B cell (primary cell): ENCODE data around the gene VPS13D. TPM values are rescaled to one million over a fixed set of nuclear protein-coding genes. Genes with fewer than 3 reads are reported as not detected.
A peak's percentile ranks its signal among the peaks of the same experiment; 100 is the strongest.

ENCODE experiments used
- ATAC-seq: fragments of 200-7000 bp; cut with Tn5 transposase; one replicate; pipeline ENCODE4 v1.10.0; 2021; ENCODE audit warnings: low read depth, mild to moderate bottlenecking, moderate number of reproducible peaks, moderate library complexity
- CTCF ChIA-PET: fragments of 350-600 bp; sonication (Branson Sonifier 250); formaldehyde crosslinking; loops from one replicate; lab custom pipeline; 2021; ENCODE audit warnings: antibody characterized with exemption, inconsistent platforms; lab: Charles Lee
- POLR2A ChIA-PET: fragments of 350-600 bp; sonication (Branson Sonifier 250); formaldehyde crosslinking; loops from one replicate; lab custom pipeline; 2021; ENCODE audit warnings: antibody characterized with exemption; lab: Charles Lee
- DNase-seq: peaks from one replicate; pipeline ENCODE4 v3.0.0; 2013
- H2AFZ ChIP-seq: 2 replicates; pipeline ENCODE4 v1.6.1; 2012; ENCODE audit warnings: mild to moderate bottlenecking, low read depth, low read length; ENCODE audit not compliant: insufficient read depth, poor library complexity, severe bottlenecking
- H3K27ac ChIP-seq, 2 donors: 1 replicate in 1 of 2; 2 replicates in 1 of 2; pipeline ENCODE4 v1.5.1; 2012 to 2013; ENCODE audit warnings: low read length in 2 of 2, mild to moderate bottlenecking in 2 of 2, moderate library complexity in 1 of 2
- H3K27me3 ChIP-seq, 4 experiments: fragments of 200-600 bp in 1 of 4; sonication (generic) in 1 of 4; replicated peaks in 1 of 4; 1 replicate in 2 of 4; 2 replicates in 2 of 4; pipeline versions ENCODE4 v1.6.1 to v1.7.0; 2013 to 2016; ENCODE audit warnings: low read length in 3 of 4, mild to moderate bottlenecking in 2 of 4, mixed read lengths in 1 of 4, moderate library complexity in 1 of 4; ENCODE audit not compliant: insufficient read depth in 4 of 4, control insufficient read depth in 3 of 4; ENCODE audit errors: control extremely low read depth in 1 of 4
- H3K36me3 ChIP-seq, 2 experiments: replicated peaks in 1 of 2; 1 replicate in 1 of 2; 2 replicates in 1 of 2; pipeline versions ENCODE4 v1.6.1 to v1.7.1; 2013; ENCODE audit warnings: low read length in 1 of 2; ENCODE audit not compliant: insufficient read depth in 2 of 2, control insufficient read depth in 1 of 2; ENCODE audit errors: control extremely low read depth in 1 of 2, extremely low read depth in 1 of 2
- H3K4me1 ChIP-seq, 2 donors: fragments of 200-600 bp in 1 of 2; sonication (generic) in 1 of 2; 1 replicate in 1 of 2; 2 replicates in 1 of 2; pipeline versions ENCODE4 v1.5.1 to v1.6.1; 2013 to 2017; ENCODE audit warnings: low read length in 2 of 2; ENCODE audit not compliant: control insufficient read depth in 2 of 2, insufficient read depth in 2 of 2
- H3K4me2 ChIP-seq: replicated peaks from 2 replicates; pipeline ENCODE3; 2012; ENCODE audit warnings: mild to moderate bottlenecking, low read depth, low read length; ENCODE audit not compliant: poor library complexity, severe bottlenecking
- H3K4me3 ChIP-seq, 5 experiments: fragments of 200-600 bp in 1 of 5; sonication (generic) in 1 of 5; 1 replicate in 3 of 5; 2 replicates in 2 of 5; pipeline versions ENCODE4 v1.5.1 to v1.7.0; 2011 to 2016; ENCODE audit warnings: low read length in 4 of 5, mild to moderate bottlenecking in 4 of 5, low read depth in 2 of 5, control low read depth in 1 of 5, moderate library complexity in 1 of 5; ENCODE audit not compliant: insufficient read depth in 1 of 5; ENCODE audit errors: control extremely low read depth in 1 of 5, extremely low read depth in 1 of 5
- H3K79me2 ChIP-seq: fragments of 200-600 bp; sonication (generic); one replicate; pipeline ENCODE4 v1.6.0; 2016; ENCODE audit warnings: low read length; ENCODE audit not compliant: control insufficient read depth, insufficient read depth
- H3K9ac ChIP-seq: fragments of 200-600 bp; sonication (generic); 2 replicates; pipeline ENCODE4 v1.6.1; 2017; ENCODE audit warnings: mild to moderate bottlenecking, low read length, moderate library complexity
- H3K9me3 ChIP-seq, 3 donors: one replicate each; pipeline versions ENCODE4 v1.6.1 to v1.7.1; 2013; ENCODE audit warnings: low read length in 2 of 3; ENCODE audit not compliant: control insufficient read depth in 2 of 3, insufficient read depth in 1 of 3; ENCODE audit errors: control extremely low read depth in 1 of 3
- H4K20me1 ChIP-seq: 2 replicates; pipeline ENCODE4 v1.6.0; 2012; ENCODE audit warnings: mild to moderate bottlenecking, low read length; ENCODE audit not compliant: insufficient read depth, control insufficient read depth, poor library complexity, severe bottlenecking
- H3K27ac Mint-ChIP-seq: one replicate; pipeline ENCODE4 v1.8.0; 2021; ENCODE audit warnings: mixed read lengths
- H3K27me3 Mint-ChIP-seq: one replicate; pipeline ENCODE4 v1.8.0; 2021; ENCODE audit warnings: mixed read lengths
- H3K4me1 Mint-ChIP-seq: one replicate; pipeline ENCODE4 v1.8.0; 2021; ENCODE audit warnings: mixed read lengths
- H3K4me3 Mint-ChIP-seq: one replicate; pipeline ENCODE4 v1.8.0; 2021; ENCODE audit warnings: mixed read lengths
- H3K9me3 Mint-ChIP-seq: one replicate; pipeline ENCODE4 v1.8.0; 2022; ENCODE audit warnings: mixed read lengths; ENCODE audit not compliant: insufficient read depth
- CTCF ChIP-seq: fragments of 200-600 bp; IDR thresholded peaks from one replicate; pipeline ENCODE4 v1.8.0; 2022; ENCODE audit warnings: antibody characterized with exemption, mild to moderate bottlenecking
- EZH2 ChIP-seq: IDR thresholded peaks from 2 replicates; pipeline ENCODE4 v1.6.1; 2012; ENCODE audit warnings: borderline replicate concordance, low read depth, mild to moderate bottlenecking, moderate library complexity, low read length; ENCODE audit not compliant: insufficient read depth, poor library complexity, severe bottlenecking
- WGBS: methylation state at CpG from one replicate; pipeline ENCODE4 v1.1.5; 2013; ENCODE audit warnings: missing lambda C conversion rate; ENCODE audit not compliant: insufficient coverage; 5-methylcytosine and 5-hydroxymethylcytosine counted together
- intact Hi-C: fragments of 100-400 bp; cut with micrococcal nuclease; formaldehyde crosslinking; loops from one replicate; pipeline ENCODE4 v1.10.0; 2022
- polyA plus RNA-seq: library from polyadenylated mRNA; depleted of rRNA; stranded (reverse); fragments of >200 nt; gene quantifications from 2 replicates; pipeline ENCODE4 v1.2.3, GENCODE V29; 2012
- total RNA-seq, 2 donors: library from RNA; stranded (reverse); fragments of 120-200 nt in 1 of 2; gene quantifications; 1 replicate in 1 of 2; 2 replicates in 1 of 2; pipeline versions ENCODE4 v1.2.3 to v1.2.4, GENCODE V29; 2013 to 2022

The VPS13D gene
- total and polyA plus RNA-seq, 2 donors (not counting 1 experiment from before 2014, with no cell fraction given), result 29.9 to 104 TPM

GRCh38 chr1:12196641-12197482 lies 33.0 kb upstream of the VPS13D start:
- Histone ChIP-seq H3K4me1 (peaks cover 13 to 39% of the 10 kb centered on the region in 2 donors), H3K4me3 (no peak overlapping the region), H3K4me2 (no peak overlapping the region), H3K27me3 (no peaks in the 10 kb centered on the region), H2AFZ (no peak overlapping the region), H3K9ac (no peak overlapping the region), H4K20me1 (no peaks in the 10 kb centered on the region), H3K36me3 (peaks cover 0 to 58% of the 10 kb centered on the region in 2 experiments), H3K9me3 (peaks cover 0 to 17% (median 0%) of the 10 kb centered on the region in 3 donors), H3K79me2 (peaks cover 5% of the 10 kb centered on the region), H3K27ac (no peak overlapping the region)
- CTCF ChIA-PET, result interaction anchor here (0.7 to 17.5 kb wide), 16 partner anchors 8 to 160 kb away, joined by 3 to 685 read pairs (median 4); no protein-coding TSS in a partner anchor
- Mint-ChIP-seq H3K9me3 (no peaks in the 10 kb centered on the region), H3K27me3 (no peaks in the 10 kb centered on the region), H3K4me1 (peaks cover 51% of the 10 kb centered on the region), H3K4me3 (peak overlapping the region; percentile 21), H3K27ac (peak overlapping the region; percentile 53)
- POLR2A ChIA-PET, result interaction anchor here (0.7 to 3.4 kb wide), 3 partner anchors 13 to 72 kb away, joined by 3 to 10 read pairs (median 4); no protein-coding TSS in a partner anchor
- no peak for TF ChIP-seq EZH2
- TF ChIP-seq CTCF, result peak; percentile 28
- 48% methylated on average over 8 of the region's 20 CpGs for WGBS
- DNase-seq (peak; percentile 37), ATAC-seq (peak; percentile 39)
- intact Hi-C loops, result no loop called here

DNA sequence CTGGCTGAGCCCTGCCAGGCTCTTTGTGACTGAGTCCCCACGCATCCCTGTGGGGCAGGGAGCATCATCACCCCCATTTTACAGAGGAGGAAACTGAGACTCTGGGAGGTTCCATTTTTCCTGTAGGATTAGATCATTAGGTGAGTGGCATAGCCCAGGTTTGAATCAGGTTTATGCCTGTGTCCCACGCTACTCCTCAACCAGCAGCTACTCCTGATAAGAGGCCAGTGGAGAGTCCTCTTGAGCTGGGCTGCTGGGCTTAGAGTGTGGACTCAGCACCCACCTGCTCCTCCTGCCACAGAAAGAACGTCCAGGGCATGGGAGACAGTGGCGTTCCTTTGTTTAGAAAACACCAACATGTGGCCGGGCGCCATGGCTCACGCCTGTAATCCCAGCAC lies 32.3 kb upstream of the VPS13D start:
- Histone ChIP-seq H3K9ac (no peak overlapping the region), H4K20me1 (no peaks in the 10 kb centered on the region), H3K27ac (no peak overlapping the region), H3K79me2 (peaks cover 5% of the 10 kb centered on the region), H2AFZ (no peak overlapping the region), H3K4me3 (no peak overlapping the region), H3K36me3 (peaks cover 0 to 59% of the 10 kb centered on the region in 2 experiments), H3K4me1 (peaks cover 13 to 44% of the 10 kb centered on the region in 2 donors), H3K9me3 (peaks cover 0 to 17% (median 0%) of the 10 kb centered on the region in 3 donors), H3K27me3 (no peaks in the 10 kb centered on the region), H3K4me2 (no peak overlapping the region)
- TF ChIP-seq CTCF (no peak), EZH2 (no peak)
- Mint-ChIP-seq H3K27me3 (no peaks in the 10 kb centered on the region), H3K4me1 (peaks cover 54% of the 10 kb centered on the region), H3K9me3 (no peaks in the 10 kb centered on the region), H3K27ac (peak overlapping the region; percentile 53), H3K4me3 (no peak overlapping the region)
- ATAC-seq (no peak), DNase-seq (no peak)
- no CpG with 5 or more reads among the region's 7 CpGs for WGBS
- ChIA-PET POLR2A (interaction anchor here (0.6 to 3.4 kb wide), 2 partner anchors 73 to 214 kb away, joined by 3 to 10 read pairs; no protein-coding TSS in a partner anchor), CTCF (interaction anchor here (0.6 to 17.5 kb wide), 8 partner anchors 8 to 251 kb away, joined by 3 to 685 read pairs (median 6); no protein-coding TSS in a partner anchor)
- intact Hi-C loops, result no loop called here
